Measurements from ENCODE around the gene CCN5.
"Not testable (repeated sequence)": the region's sequence is repeated elsewhere in the genome, so short reads cannot be mapped to it uniquely, and the experiment has no call there.

CCN5 gene

GRCh38 chr20:44756011-44756688, 41.0 kb downstream of the CCN5 start:
- Histone ChIP-seq H3K27me3 (ENCODE audit: control insufficient read depth in 2 of 2, insufficient read depth in 2 of 2, low read length in 2 of 2) (peaks cover 0 to 2% of the 10 kb centered on the region in 2 donors), H3K36me3 (ENCODE audit: control insufficient read depth in 2 of 2, insufficient read depth in 2 of 2, low read length in 2 of 2) (no peaks in the 10 kb centered on the region), H3K27ac (ENCODE audit: low read depth in 2 of 2, low read length in 2 of 2) (no peak overlapping the region), H3K9me3 (ENCODE audit: control insufficient read depth in 2 of 2, low read length in 2 of 2) (no peaks in the 10 kb centered on the region), H3K4me3 (ENCODE audit: low read length in 2 of 2) (no peak overlapping the region), H3K4me1 (ENCODE audit: control insufficient read depth in 2 of 2, insufficient read depth in 2 of 2, low read length in 2 of 2) (no peaks in the 10 kb centered on the region), H3K9ac (ENCODE audit: low read depth in 1 of 2, low read length in 2 of 2) (no peak overlapping the region)

- no peaks in the 10 kb centered on the region for H3K36me3 ChIP-seq (ENCODE audit: control insufficient read depth in 2 of 2, insufficient read depth in 2 of 2, low read length in 2 of 2)
- no peak overlapping the region for H3K27ac ChIP-seq (ENCODE audit: low read depth in 2 of 2, low read length in 2 of 2)
- no peaks in the 10 kb centered on the region for H3K27me3 ChIP-seq (ENCODE audit: control insufficient read depth in 2 of 2, insufficient read depth in 2 of 2, low read length in 2 of 2)
- no peak overlapping the region for H3K9ac ChIP-seq (ENCODE audit: low read depth in 1 of 2, low read length in 2 of 2)
- H3K4me1 ChIP-seq (ENCODE audit: control insufficient read depth in 2 of 2, insufficient read depth in 2 of 2, low read length in 2 of 2): no peaks in the 10 kb centered on the region
- no peak overlapping the region for H3K4me3 ChIP-seq (ENCODE audit: low read length in 2 of 2)
- H3K9me3 ChIP-seq (ENCODE audit: control insufficient read depth in 2 of 2, low read length in 2 of 2): no peaks in the 10 kb centered on the region
Observed at GRCh38 chr20:44756956-44757355, 41.8 kb downstream of the CCN5 start.

- no peaks in the 10 kb centered on the region for H3K4me1 ChIP-seq (ENCODE audit: control insufficient read depth in 2 of 2, insufficient read depth in 2 of 2, low read length in 2 of 2)
- no peak overlapping the region for H3K9ac ChIP-seq (ENCODE audit: low read depth in 1 of 2, low read length in 2 of 2)
- no peak overlapping the region for H3K27ac ChIP-seq (ENCODE audit: low read depth in 2 of 2, low read length in 2 of 2)
Observed at GRCh38 chr20:44758247-44759101, 43.3 kb downstream of the CCN5 start.

GRCh38 chr20:44759595-44759994, 44.4 kb downstream of the CCN5 start:
- H3K27me3 ChIP-seq (ENCODE audit: control insufficient read depth in 2 of 2, insufficient read depth in 2 of 2, low read length in 2 of 2): no peaks in the 10 kb centered on the region
- no peak overlapping the region for H3K4me3 ChIP-seq (ENCODE audit: low read length in 2 of 2)
- no peaks in the 10 kb centered on the region for H3K4me1 ChIP-seq (ENCODE audit: control insufficient read depth in 2 of 2, insufficient read depth in 2 of 2, low read length in 2 of 2)
- no peak overlapping the region for H3K27ac ChIP-seq (ENCODE audit: low read depth in 2 of 2, low read length in 2 of 2)
- H3K36me3 ChIP-seq (ENCODE audit: control insufficient read depth in 2 of 2, insufficient read depth in 2 of 2, low read length in 2 of 2): no peaks in the 10 kb centered on the region
- H3K9me3 ChIP-seq (ENCODE audit: control insufficient read depth in 2 of 2, low read length in 2 of 2): no peaks in the 10 kb centered on the region
- no peak overlapping the region for H3K9ac ChIP-seq (ENCODE audit: low read depth in 1 of 2, low read length in 2 of 2)

More at GRCh38 chr20:44758247-44759101, 43.3 kb downstream of the CCN5 start:
- no peaks in the 10 kb centered on the region for H3K27me3 ChIP-seq (ENCODE audit: control insufficient read depth in 2 of 2, insufficient read depth in 2 of 2, low read length in 2 of 2)
- H3K9me3 ChIP-seq (ENCODE audit: control insufficient read depth in 2 of 2, low read length in 2 of 2): no peaks in the 10 kb centered on the region
- H3K36me3 ChIP-seq (ENCODE audit: control insufficient read depth in 2 of 2, insufficient read depth in 2 of 2, low read length in 2 of 2): no peaks in the 10 kb centered on the region
- H3K4me3 ChIP-seq (ENCODE audit: low read length in 2 of 2): no peak overlapping the region

- Histone ChIP-seq H3K4me3 (ENCODE audit: low read length in 2 of 2) (no peak overlapping the region), H3K27me3 (ENCODE audit: control insufficient read depth in 2 of 2, insufficient read depth in 2 of 2, low read length in 2 of 2) (no peaks in the 10 kb centered on the region), H3K9ac (ENCODE audit: low read depth in 1 of 2, low read length in 2 of 2) (no peak overlapping the region), H3K36me3 (ENCODE audit: control insufficient read depth in 2 of 2, insufficient read depth in 2 of 2, low read length in 2 of 2) (no peaks in the 10 kb centered on the region), H3K27ac (ENCODE audit: low read depth in 2 of 2, low read length in 2 of 2) (no peak overlapping the region), H3K4me1 (ENCODE audit: control insufficient read depth in 2 of 2, insufficient read depth in 2 of 2, low read length in 2 of 2) (no peaks in the 10 kb centered on the region), H3K9me3 (ENCODE audit: control insufficient read depth in 2 of 2, low read length in 2 of 2) (no peaks in the 10 kb centered on the region)
Observed at GRCh38 chr20:44761423-44761822, 46.3 kb downstream of the CCN5 start.

- H3K9me3 ChIP-seq (ENCODE audit: control insufficient read depth in 2 of 2, low read length in 2 of 2): no peaks in the 10 kb centered on the region
- no peaks in the 10 kb centered on the region for H3K4me1 ChIP-seq (ENCODE audit: control insufficient read depth in 2 of 2, insufficient read depth in 2 of 2, low read length in 2 of 2)
- no peaks in the 10 kb centered on the region for H3K36me3 ChIP-seq (ENCODE audit: control insufficient read depth in 2 of 2, insufficient read depth in 2 of 2, low read length in 2 of 2)
- no peak overlapping the region for H3K9ac ChIP-seq (ENCODE audit: low read depth in 1 of 2, low read length in 2 of 2)
- H3K27ac ChIP-seq (ENCODE audit: low read depth in 2 of 2, low read length in 2 of 2): no peak overlapping the region
- H3K4me3 ChIP-seq (ENCODE audit: low read length in 2 of 2): no peak overlapping the region
- no peaks in the 10 kb centered on the region for H3K27me3 ChIP-seq (ENCODE audit: control insufficient read depth in 2 of 2, insufficient read depth in 2 of 2, low read length in 2 of 2)
Observed at GRCh38 chr20:44762466-44763140, 47.4 kb downstream of the CCN5 start.

- H3K4me3 ChIP-seq (ENCODE audit: low read length in 2 of 2); H3K27ac ChIP-seq (ENCODE audit: low read depth in 2 of 2, low read length in 2 of 2); H3K27me3 ChIP-seq (ENCODE audit: control insufficient read depth in 2 of 2, insufficient read depth in 2 of 2, low read length in 2 of 2); H3K4me1 ChIP-seq (ENCODE audit: control insufficient read depth in 2 of 2, insufficient read depth in 2 of 2, low read length in 2 of 2); H3K9me3 ChIP-seq (ENCODE audit: control insufficient read depth in 2 of 2, low read length in 2 of 2); H3K36me3 ChIP-seq (ENCODE audit: control insufficient read depth in 2 of 2, insufficient read depth in 2 of 2, low read length in 2 of 2); H3K9ac ChIP-seq (ENCODE audit: low read depth in 1 of 2, low read length in 2 of 2): not testable (repeated sequence)
Observed at GRCh38 chr20:44763798-44764197, 48.6 kb downstream of the CCN5 start.

- Histone ChIP-seq H3K4me3 (ENCODE audit: low read length in 2 of 2) (no peak overlapping the region), H3K9ac (ENCODE audit: low read depth in 1 of 2, low read length in 2 of 2) (no peak overlapping the region), H3K27ac (ENCODE audit: low read depth in 2 of 2, low read length in 2 of 2) (no peak overlapping the region), H3K9me3 (ENCODE audit: control insufficient read depth in 2 of 2, low read length in 2 of 2) (no peaks in the 10 kb centered on the region), H3K27me3 (ENCODE audit: control insufficient read depth in 2 of 2, insufficient read depth in 2 of 2, low read length in 2 of 2) (no peaks in the 10 kb centered on the region), H3K36me3 (ENCODE audit: control insufficient read depth in 2 of 2, insufficient read depth in 2 of 2, low read length in 2 of 2) (no peaks in the 10 kb centered on the region), H3K4me1 (ENCODE audit: control insufficient read depth in 2 of 2, insufficient read depth in 2 of 2, low read length in 2 of 2) (no peaks in the 10 kb centered on the region)
Observed at GRCh38 chr20:44765091-44765490, 49.9 kb downstream of the CCN5 start.

- H3K4me1 ChIP-seq (ENCODE audit: control insufficient read depth in 2 of 2, insufficient read depth in 2 of 2, low read length in 2 of 2): no peaks in the 10 kb centered on the region
- no peaks in the 10 kb centered on the region for H3K9me3 ChIP-seq (ENCODE audit: control insufficient read depth in 2 of 2, low read length in 2 of 2)
- H3K9ac ChIP-seq (ENCODE audit: low read depth in 1 of 2, low read length in 2 of 2): no peak overlapping the region
- no peak overlapping the region for H3K4me3 ChIP-seq (ENCODE audit: low read length in 2 of 2)
- H3K27me3 ChIP-seq (ENCODE audit: control insufficient read depth in 2 of 2, insufficient read depth in 2 of 2, low read length in 2 of 2): no peaks in the 10 kb centered on the region
- H3K27ac ChIP-seq (ENCODE audit: low read depth in 2 of 2, low read length in 2 of 2): no peak overlapping the region
- H3K36me3 ChIP-seq (ENCODE audit: control insufficient read depth in 2 of 2, insufficient read depth in 2 of 2, low read length in 2 of 2): no peaks in the 10 kb centered on the region
Observed at GRCh38 chr20:44765701-44766347, 50.7 kb downstream of the CCN5 start.

GRCh38 chr20:44768256-44768655, 53.1 kb downstream of the CCN5 start:
- Histone ChIP-seq H3K4me3 (ENCODE audit: low read length in 2 of 2) (no peak overlapping the region), H3K27me3 (ENCODE audit: control insufficient read depth in 2 of 2, insufficient read depth in 2 of 2, low read length in 2 of 2) (peaks cover 0 to 2% of the 10 kb centered on the region in 2 donors), H3K4me1 (ENCODE audit: control insufficient read depth in 2 of 2, insufficient read depth in 2 of 2, low read length in 2 of 2) (no peaks in the 10 kb centered on the region), H3K9ac (ENCODE audit: low read depth in 1 of 2, low read length in 2 of 2) (no peak overlapping the region), H3K9me3 (ENCODE audit: control insufficient read depth in 2 of 2, low read length in 2 of 2) (no peaks in the 10 kb centered on the region), H3K27ac (ENCODE audit: low read depth in 2 of 2, low read length in 2 of 2) (no peak overlapping the region), H3K36me3 (ENCODE audit: control insufficient read depth in 2 of 2, insufficient read depth in 2 of 2, low read length in 2 of 2) (no peaks in the 10 kb centered on the region)

Data from mucosa of rectum (tissue), 2 donors.